Muscle of leg (tissue), 11 donors: Measurements from ENCODE around the gene CEP78. TPM values are rescaled to one million over a fixed set of nuclear protein-coding genes. Genes with fewer than 3 reads are reported as not detected.

ENCODE experiments used
- DNase-seq: peaks from one replicate; pipeline ENCODE4 v3.0.0; 2013
- H3K27ac ChIP-seq: one replicate; pipeline ENCODE4 v1.5.1; 2013; ENCODE audit warnings: mild to moderate bottlenecking, low read length, control low read depth
- H3K27me3 ChIP-seq: one replicate; pipeline ENCODE4 v1.6.1; 2013; ENCODE audit warnings: low read length; ENCODE audit not compliant: control insufficient read depth, insufficient read depth
- H3K36me3 ChIP-seq: one replicate; pipeline ENCODE4 v1.6.1; 2013; ENCODE audit warnings: low read length; ENCODE audit not compliant: control insufficient read depth, insufficient read depth
- H3K4me1 ChIP-seq: one replicate; pipeline ENCODE4 v1.6.1; 2013; ENCODE audit warnings: low read length; ENCODE audit not compliant: control insufficient read depth, insufficient read depth
- H3K4me3 ChIP-seq: one replicate; pipeline ENCODE4 v1.5.1; 2013; ENCODE audit warnings: low read length, control low read depth
- H3K9me3 ChIP-seq: replicated peaks from 2 replicates; pipeline ENCODE4 v1.6.1; 2013; ENCODE audit warnings: low read depth, low read length; ENCODE audit not compliant: control insufficient read depth
- WGBS: methylation state at CpG from one replicate; pipeline ENCODE4 v1.1.5; 2013; ENCODE audit warnings: missing lambda C conversion rate; ENCODE audit not compliant: insufficient coverage; 5-methylcytosine and 5-hydroxymethylcytosine counted together
- polyA plus RNA-seq, 8 donors: library from polyadenylated mRNA; unstranded; fragments of 120-200 nt; gene quantifications; one replicate each; pipeline versions ENCODE4 v1.2.1 to v1.2.3, GENCODE V29; 2013; ENCODE audit warnings: inconsistent platforms in 1 of 8, low replicate concordance in 1 of 8; ENCODE audit not compliant: insufficient read length in 8 of 8, insufficient read depth in 1 of 8
- total RNA-seq: library from RNA; stranded (reverse); fragments of 120-200 nt; gene quantifications from one replicate; pipeline ENCODE4 v1.2.4, GENCODE V29; 2013

CEP78 gene
- total and polyA plus RNA-seq, 9 donors, result 12.6 to 22.6 (median 16.9) TPM

DNA sequence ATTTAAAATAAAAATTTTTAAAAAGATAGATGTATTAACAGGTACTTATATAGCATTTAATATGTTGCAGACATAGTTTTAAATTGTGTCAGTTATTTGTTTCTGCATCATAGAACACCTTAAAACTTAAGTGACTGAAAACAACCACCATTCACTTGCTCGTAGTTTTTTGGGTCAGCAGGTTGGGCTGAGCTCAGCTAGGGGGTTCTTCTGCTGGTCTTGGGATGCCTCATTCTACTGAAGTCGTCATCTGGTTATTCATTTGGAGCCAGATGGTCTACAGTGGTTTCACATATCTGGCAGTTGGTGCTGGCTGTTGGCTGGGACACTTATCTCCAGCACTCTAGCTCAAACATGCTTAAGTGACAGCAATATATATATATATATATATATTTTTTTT lies 90.7 kb downstream of the CEP78 start:
- Histone ChIP-seq H3K4me1 (peaks cover 10% of the 10 kb centered on the region), H3K27me3 (no peaks in the 10 kb centered on the region), H3K4me3 (no peak overlapping the region), H3K27ac (no peak overlapping the region), H3K9me3 (no peaks in the 10 kb centered on the region), H3K36me3 (peaks cover 13% of the 10 kb centered on the region)
- no CpG with 5 or more reads among the region's 2 CpGs for WGBS
- DNase-seq, result no peak

Other genes with a start within 250 kb of the CEP78 start
- 19.7 TPM for gene GNAQ, start 204.3 kb upstream of the CEP78 start, total RNA-seq
- 10 to 100 TPM; 21.7 to 31.6 (median 27.0) TPM for gene GNAQ, start 204.3 kb upstream of the CEP78 start, polyA plus RNA-seq
- 25.3 TPM for gene PSAT1, start 61.0 kb downstream of the CEP78 start, total RNA-seq
- 10 to 100 TPM; 31.3 to 46.4 (median 41.0) TPM for gene PSAT1, start 61.0 kb downstream of the CEP78 start, polyA plus RNA-seq